GM12878 (cell line): ENCODE results near the gene LMAN1L. TPM values are rescaled to one million over a fixed set of nuclear protein-coding genes. Genes with fewer than 3 reads are reported as not detected.

Experiments used
- ATAC-seq: fragments of 200-7000 bp; cut with Tn5 transposase; 3 replicates; pipeline ENCODE4 v1.9.1; 2020; ENCODE audit warnings: mild to moderate bottlenecking, moderate library complexity
- BruUV-seq: library from RNA; stranded (reverse); fragments of 400-500 nt; replicated peaks from 2 replicates; lab custom pipeline; 2021; lab: Mats Ljungman, UMichigan
- CTCF ChIA-PET: fragments of 300-600 bp; sonication (Branson Sonifier 250); formaldehyde crosslinking; extraction: SDS; loops from one replicate; lab custom pipeline; 2021; ENCODE audit warnings: inconsistent platforms; lab: Yijun Ruan, JAX
- POLR2A ChIA-PET: fragments of 350-600 bp; formaldehyde crosslinking; extraction: SDS; loops from one replicate; lab custom pipeline; 2021; ENCODE audit warnings: inconsistent platforms; lab: Charles Lee
- RAD21 ChIA-PET: fragments of 300-600 bp; sonication (Branson Sonifier 250); formaldehyde crosslinking; loops from one replicate; lab custom pipeline; 2023; ENCODE audit warnings: antibody characterized with exemption; ENCODE audit not compliant: unreplicated experiment; lab: Charles Lee
- SMC1A ChIA-PET: fragments of 300-600 bp; sonication (Branson Sonifier 250); formaldehyde crosslinking; loops from one replicate; lab custom pipeline; 2023; ENCODE audit not compliant: unreplicated experiment, uncharacterized antibody; lab: Charles Lee
- DNase-seq: peaks from one replicate; pipeline ENCODE4 v3.0.0-alpha.2; 2011; ENCODE audit warnings: low read depth, low spot score
- FAIRE-seq: peaks from 3 replicates; lab custom pipeline; 2011; peaks lifted over from hg19 to GRCh38; lab: Jason Lieb, UNC
- H2AFZ ChIP-seq: 2 replicates; pipeline ENCODE4 v1.6.0; 2011; ENCODE audit warnings: low read depth, low read length, control low read depth; ENCODE audit not compliant: control insufficient read depth
- H3K27ac ChIP-seq: 2 replicates; pipeline ENCODE4 v1.5.1; 2011; ENCODE audit warnings: control low read depth; ENCODE audit not compliant: control insufficient read depth, insufficient read depth
- H3K27me3 ChIP-seq, 2 experiments: replicated peaks in 1 of 2; 2 replicates each; pipeline versions ENCODE4 v1.6.0 to v1.6.1; 2011; ENCODE audit warnings: low read length in 1 of 2; ENCODE audit not compliant: control insufficient read depth in 2 of 2, insufficient read depth in 2 of 2
- H3K36me3 ChIP-seq, 2 experiments: 2 replicates each; pipeline ENCODE4 v1.5.1; 2011; ENCODE audit warnings: low read length in 1 of 2; ENCODE audit not compliant: control insufficient read depth in 2 of 2, insufficient read depth in 2 of 2
- H3K4me1 ChIP-seq: 2 replicates; pipeline ENCODE4 v1.6.1; 2011; ENCODE audit warnings: mild to moderate bottlenecking, low read length, moderate library complexity, mixed read lengths; ENCODE audit not compliant: control insufficient read depth, insufficient read depth
- H3K4me2 ChIP-seq: 2 replicates; pipeline ENCODE4 v1.6.0; 2011; ENCODE audit warnings: control low read depth; ENCODE audit not compliant: control insufficient read depth, insufficient read depth
- H3K4me3 ChIP-seq: fragments of 200-600 bp; sonication (generic); 2 replicates; pipeline ENCODE4 v1.5.1; 2016
- H3K79me2 ChIP-seq: 2 replicates; pipeline ENCODE4 v1.6.0; 2011; ENCODE audit warnings: low read length; ENCODE audit not compliant: control insufficient read depth, insufficient read depth
- H3K9ac ChIP-seq: 2 replicates; pipeline ENCODE4 v1.8.0; 2011; ENCODE audit warnings: low read length, control low read depth, mixed read lengths; ENCODE audit not compliant: control insufficient read depth, insufficient read depth
- H3K9me3 ChIP-seq: replicated peaks from 3 replicates; pipeline ENCODE4 v1.5.1; 2011; ENCODE audit warnings: mild to moderate bottlenecking, low read length; ENCODE audit not compliant: control insufficient read depth, insufficient read depth
- H4K20me1 ChIP-seq: 2 replicates; pipeline ENCODE4 v1.6.0; 2011; ENCODE audit not compliant: control insufficient read depth, insufficient read depth
- CHD1 ChIP-seq: IDR thresholded peaks from 2 replicates; pipeline ENCODE4 v1.6.1; 2012; ENCODE audit warnings: low read depth, low read length, improper control_type of control experiment
- ETV6 ChIP-seq, 2 experiments: fragments of 450-650 bp in 1 of 2; IDR thresholded peaks in 1 of 2; conservative IDR thresholded peaks in 1 of 2; 2 replicates each; pipeline ENCODE4 v1.6.1; 2014; ENCODE audit warnings: antibody characterized with exemption in 1 of 2, borderline replicate concordance in 1 of 2, low read depth in 1 of 2, mild to moderate bottlenecking in 1 of 2, moderate library complexity in 1 of 2
- NFYA ChIP-seq: IDR thresholded peaks from 2 replicates; pipeline ENCODE4 v1.6.1; 2011; ENCODE audit warnings: low read depth, mild to moderate bottlenecking, low read length, improper control_type of control experiment, borderline replicate concordance
- PKNOX1 ChIP-seq: fragments of 450-650 bp; IDR thresholded peaks from 2 replicates; pipeline ENCODE4 v1.6.1; 2016; ENCODE audit warnings: mild to moderate bottlenecking
- REST ChIP-seq: IDR thresholded peaks from 2 replicates; pipeline ENCODE4 v1.6.1; 2012; ENCODE audit warnings: mild to moderate bottlenecking, low read depth, low read length
- RUNX3 ChIP-seq: IDR thresholded peaks from 2 replicates; pipeline ENCODE4 v1.6.1; 2012; ENCODE audit warnings: low read length, inconsistent platforms
- SMAD1 ChIP-seq: fragments of 450-650 bp; IDR thresholded peaks from 2 replicates; pipeline ENCODE4 v1.6.1; 2018; ENCODE audit warnings: mild to moderate bottlenecking, low read depth; ENCODE audit not compliant: partially characterized antibody
- SMC3 ChIP-seq: IDR thresholded peaks from 2 replicates; pipeline ENCODE4 v1.6.1; 2011; ENCODE audit warnings: low read length, improper control_type of control experiment, borderline replicate concordance
- YY1 ChIP-seq: IDR thresholded peaks from 2 replicates; pipeline ENCODE4 v1.6.1; 2011; ENCODE audit warnings: low read depth, mild to moderate bottlenecking, low read length
- ZSCAN29 ChIP-seq: fragments of 450-650 bp; IDR thresholded peaks from 2 replicates; pipeline ENCODE4 v1.6.1; 2017; ENCODE audit warnings: mild to moderate bottlenecking, moderate library complexity
- WGBS: methylation state at CpG from one replicate; pipeline ENCODE4 v1.1.6; 2016; ENCODE audit warnings: low lambda C conversion rate; ENCODE audit not compliant: insufficient replicate concordance, insufficient coverage; ENCODE audit errors: missing lambda C conversion rate; 5-methylcytosine and 5-hydroxymethylcytosine counted together
- in situ Hi-C: fragments of 300-500 bp; cut with MboI; formaldehyde crosslinking; loops from 9 replicates; pipeline ENCODE4 v1.14.3; 2018; ENCODE audit warnings: mixed read lengths
- intact Hi-C: fragments of 100-400 bp; cut with micrococcal nuclease; formaldehyde crosslinking; loops from one replicate; pipeline ENCODE4 v1.14.2; 2022; ENCODE audit not compliant: unreplicated experiment
- polyA plus RNA-seq, 11 experiments: library from polyadenylated mRNA; depleted of rRNA in 4 of 11; unstranded in 6 of 11; stranded (reverse) in 5 of 11; fragments of >200 nt; fragmentation: Nextera tagmentation in 4 of 11; fragmentation: Illumina TruSeq in 1 of 11; extraction: Ambion mirVana in 4 of 11; extraction: Trizol in 1 of 11; gene quantifications; 1 replicate in 1 of 11; 2 replicates in 10 of 11; pipeline versions ENCODE4 v1.2.1 to v1.2.3, GENCODE V29; 2011 to 2016; ENCODE audit warnings: inconsistent platforms in 2 of 11, missing spikeins in 2 of 11, low read depth in 1 of 11
- total RNA-seq, 4 experiments: library from RNA; depleted of rRNA in 3 of 4; stranded (reverse); fragments of >200 nt in 3 of 4; fragmentation: Illumina TruSeq in 1 of 4; extraction: Trizol in 1 of 4; gene quantifications; 2 replicates each; pipeline versions ENCODE4 v1.2.1 to v1.2.3, GENCODE V29; 2013 to 2021

Gene LMAN1L
- total and polyA plus RNA-seq, 10 of the 15 experiments (the other 5 are each of a cell fraction or from before 2014, with no cell fraction given) = not detected

- peak; percentile 92 for TF ChIP-seq SMC3
- no peak for TF ChIP-seq ETV6 (conservative IDR thresholded peaks at IDR 0.05 in 1 of 2, IDR thresholded peaks at IDR 0.05 in 1 of 2; ENCODE audit: borderline replicate concordance in 1 of 2, low read depth in 1 of 2)
- TF ChIP-seq PKNOX1 = peak; percentile 48
- no peak for TF ChIP-seq CHD1
- TF ChIP-seq, all 136 proteins: peak for 4
Observed at GRCh38 chr15:74768771-74769342, 43.8 kb upstream of the LMAN1L start (continued).

- no peak overlapping the region for H3K27ac ChIP-seq
- H3K4me2 ChIP-seq = no peak overlapping the region
- no peaks in the 10 kb centered on the region for H3K36me3 ChIP-seq
- no peak overlapping the region for H2AFZ ChIP-seq
- CTCF ChIA-PET = interaction anchor here (0.6 to 19.1 kb wide), 47 partner anchors 11 to 401 kb away, joined by 3 to 1288 read pairs (median 6); partner anchors contain the start of genes CPLX3, CSK, EDC3 and FAM219B
- H3K79me2 ChIP-seq = no peaks in the 10 kb centered on the region
- TF ChIP-seq ZSCAN29 = no peak
- TF ChIP-seq YY1 = no peak
- no peak for TF ChIP-seq SMAD1
- no peak for TF ChIP-seq NFYA
- TF ChIP-seq REST = no peak
- no peak for TF ChIP-seq RUNX3
- TF ChIP-seq PKNOX1 = no peak
- intact Hi-C loops = loop anchor here (1.0 to 5.0 kb wide), 4 partner anchors 66 to 134 kb away; partner anchors contain the start of gene ULK3
- FAIRE-seq (no peak), DNase-seq (no peak), ATAC-seq (no peak)
- no peak overlapping the region for H3K4me3 ChIP-seq
- H3K9me3 ChIP-seq = no peaks in the 10 kb centered on the region
- no peaks in the 10 kb centered on the region for H3K27me3 ChIP-seq
- peaks cover 19% of the 10 kb centered on the region for H3K4me1 ChIP-seq
- no peaks in the 10 kb centered on the region for H4K20me1 ChIP-seq
- in situ Hi-C loops = loop anchor here (5.0 kb wide), 2 partner anchors 137 to 178 kb away; no protein-coding TSS in a partner anchor
- no peak overlapping the region for H3K9ac ChIP-seq
- SMC1A ChIA-PET = interaction anchor here (0.6 to 17.6 kb wide), 21 partner anchors 11 to 397 kb away, joined by 3 to 811 read pairs (median 4); partner anchors contain the start of gene CSK
- no TSS peak for BruUV-seq
- 28% methylated on average over 7 of the region's 7 CpGs for WGBS
- POLR2A ChIA-PET = interaction anchor here (1.0 to 17.5 kb wide), 4 partner anchors 19 to 181 kb away, joined by 3 to 602 read pairs (median 6); partner anchors contain the start of gene CSK
- RAD21 ChIA-PET = interaction anchor here (0.6 to 25.2 kb wide), 20 partner anchors 8 to 397 kb away, joined by 3 to 1186 read pairs (median 8); partner anchors contain the start of genes CLK3, CSK and FAM219B
Observed at GRCh38 chr15:74769463-74770025, 43.1 kb upstream of the LMAN1L start.
